Measurements from ENCODE around the gene SPRED3. TPM values are rescaled to one million over a fixed set of nuclear protein-coding genes. Genes with fewer than 3 reads are reported as not detected.

SPRED3 gene
- total RNA-seq, 4 donors from 2014 or later: 0.44 to 7.1 (median 0.96) TPM

GRCh38 chr19:38391911-38392464, 3.5 kb downstream of the SPRED3 start:
- intact Hi-C loops (cut with DNase I): no loop called here

GRCh38 chr19:38392707-38393308, 4.3 kb downstream of the SPRED3 start:
- H3K4me3 ChIP-seq (replicated peaks in 1 of 3): no peak overlapping the region
- intact Hi-C loops (cut with DNase I): no loop called here
- no peaks in the 10 kb centered on the region for H3K9me3 ChIP-seq
- H3K36me3 ChIP-seq: no peaks in the 10 kb centered on the region
- no peak for DNase-seq
- no peaks in the 10 kb centered on the region for H3K27me3 ChIP-seq
- H3K27ac ChIP-seq: no peak overlapping the region
- TF ChIP-seq CTCF (IDR thresholded peaks at IDR 0.05) (no peak), POLR2A (IDR thresholded peaks at IDR 0.05) (no peak)
- peaks cover 12 to 17% of the 10 kb centered on the region in 2 donors for H3K4me1 ChIP-seq
- 86 to 89% methylated on average over 6 of the region's 6 CpGs for WGBS, 2 donors

More at GRCh38 chr19:38391911-38392464, 3.5 kb downstream of the SPRED3 start:
- peaks cover 20 to 25% of the 10 kb centered on the region in 2 donors for H3K4me1 ChIP-seq
- 70 to 71% methylated on average over 8 of the region's 8 CpGs for WGBS, 2 donors
- no peaks in the 10 kb centered on the region for H3K9me3 ChIP-seq
- H3K27me3 ChIP-seq: no peaks in the 10 kb centered on the region
- H3K36me3 ChIP-seq: no peaks in the 10 kb centered on the region
- DNase-seq: no peak
- no peak overlapping the region for H3K4me3 ChIP-seq (replicated peaks in 1 of 3)
- no peak overlapping the region for H3K27ac ChIP-seq
- TF ChIP-seq CTCF (IDR thresholded peaks at IDR 0.05) (no peak), POLR2A (IDR thresholded peaks at IDR 0.05) (no peak)

GRCh38 chr19:38394488-38394887, 6.0 kb downstream of the SPRED3 start:
- H3K4me1 ChIP-seq: peaks cover 0 to 5% of the 10 kb centered on the region in 2 donors
- TF ChIP-seq POLR2A (IDR thresholded peaks at IDR 0.05) (no peak), CTCF (IDR thresholded peaks at IDR 0.05) (no peak)
- intact Hi-C loops (cut with DNase I): no loop called here
- no peak overlapping the region for H3K4me3 ChIP-seq (replicated peaks in 1 of 3)
- DNase-seq: no peak
- H3K27ac ChIP-seq: no peak overlapping the region
- no peaks in the 10 kb centered on the region for H3K36me3 ChIP-seq
- no peaks in the 10 kb centered on the region for H3K27me3 ChIP-seq
- WGBS, 2 donors: 2 to 21% methylated on average over 7 to 9 of the region's 30 CpGs
- H3K9me3 ChIP-seq: no peaks in the 10 kb centered on the region

GRCh38 chr19:38395381-38396114, 7.1 kb downstream of the SPRED3 start:
- TF ChIP-seq POLR2A (IDR thresholded peaks at IDR 0.05): no peak
- TF ChIP-seq CTCF (IDR thresholded peaks at IDR 0.05): no peak
- Histone ChIP-seq H3K27ac (no peak overlapping the region), H3K9me3 (no peaks in the 10 kb centered on the region), H3K27me3 (no peaks in the 10 kb centered on the region), H3K4me3 (replicated peaks in 1 of 3) (no peak overlapping the region), H3K4me1 (peaks cover 0 to 4% of the 10 kb centered on the region in 2 donors), H3K36me3 (no peaks in the 10 kb centered on the region)
- intact Hi-C loops (cut with DNase I): no loop called here
- WGBS, 2 donors: 10 to 30% methylated on average over 6 to 36 of the region's 86 CpGs
- DNase-seq: no peak

- H3K27me3 ChIP-seq: no peaks in the 10 kb centered on the region
- WGBS, 2 donors: 45 to 50% methylated on average over 7 to 9 of the region's 9 CpGs
These were observed 10.6 kb downstream of the SPRED3 start for GRCh38 chr19:38399081-38399480.

More at GRCh38 chr19:38399081-38399480, 10.6 kb downstream of the SPRED3 start:
- H3K36me3 ChIP-seq: no peaks in the 10 kb centered on the region
- peaks cover 5 to 9% of the 10 kb centered on the region in 2 donors for H3K4me1 ChIP-seq
- TF ChIP-seq CTCF (IDR thresholded peaks at IDR 0.05): no peak
- no peak for TF ChIP-seq POLR2A (IDR thresholded peaks at IDR 0.05)
- DNase-seq: no peak
- intact Hi-C loops (cut with DNase I): no loop called here
- H3K27ac ChIP-seq: no peak overlapping the region
- H3K9me3 ChIP-seq: no peaks in the 10 kb centered on the region
- H3K4me3 ChIP-seq (replicated peaks in 1 of 3): no peak overlapping the region

Measured in thyroid gland (tissue), 4 donors.